ENCODE measurements around the gene BRSK1.

The BRSK1 gene

GRCh38 chr19:55247621-55248099 is 36.1 kb upstream of the BRSK1 start:
- H3K36me3 ChIP-seq: peaks cover 54% of the 10 kb centered on the region
- TF ChIP-seq CTCF (IDR thresholded peaks at IDR 0.05): no peak
- H3K4me3 ChIP-seq (ENCODE audit: low read depth in 1 of 2, low read length in 1 of 2): no peak overlapping the region
- H3K4me1 ChIP-seq (ENCODE audit: control insufficient read depth in 1 of 2, insufficient read depth in 1 of 2, low read depth in 1 of 2, low read length in 1 of 2): peaks cover 28 to 37% of the 10 kb centered on the region in 2 experiments
- no peaks in the 10 kb centered on the region for H3K9me3 ChIP-seq
- peak overlapping the region; percentile 37 for H3K27ac ChIP-seq
- no peaks in the 10 kb centered on the region for H3K27me3 ChIP-seq

GRCh38 chr19:55248166-55248675 is 35.6 kb upstream of the BRSK1 start:
- TF ChIP-seq CTCF (IDR thresholded peaks at IDR 0.05): no peak
- H3K36me3 ChIP-seq: peaks cover 50% of the 10 kb centered on the region
- no peak overlapping the region for H3K4me3 ChIP-seq (ENCODE audit: low read depth in 1 of 2, low read length in 1 of 2)
- H3K27ac ChIP-seq: peak overlapping the region; percentile 37
- H3K27me3 ChIP-seq: no peaks in the 10 kb centered on the region
- H3K4me1 ChIP-seq (ENCODE audit: control insufficient read depth in 1 of 2, insufficient read depth in 1 of 2, low read depth in 1 of 2, low read length in 1 of 2): peaks cover 33 to 42% of the 10 kb centered on the region in 2 experiments
- H3K9me3 ChIP-seq: no peaks in the 10 kb centered on the region

GRCh38 chr19:55248704-55249103 is 35.1 kb upstream of the BRSK1 start:
- peaks cover 38 to 47% of the 10 kb centered on the region in 2 experiments for H3K4me1 ChIP-seq (ENCODE audit: control insufficient read depth in 1 of 2, insufficient read depth in 1 of 2, low read depth in 1 of 2, low read length in 1 of 2)
- H3K4me3 ChIP-seq (ENCODE audit: low read depth in 1 of 2, low read length in 1 of 2): no peak overlapping the region
- H3K27ac ChIP-seq: peak overlapping the region; percentile 13
- H3K27me3 ChIP-seq: no peaks in the 10 kb centered on the region
- H3K36me3 ChIP-seq: peaks cover 45% of the 10 kb centered on the region
- no peak for TF ChIP-seq CTCF (IDR thresholded peaks at IDR 0.05)
- no peaks in the 10 kb centered on the region for H3K9me3 ChIP-seq

- H3K4me1 ChIP-seq (ENCODE audit: control insufficient read depth in 1 of 2, insufficient read depth in 1 of 2, low read depth in 1 of 2, low read length in 1 of 2): peaks cover 49 to 57% of the 10 kb centered on the region in 2 experiments
- H3K4me3 ChIP-seq (ENCODE audit: low read depth in 1 of 2, low read length in 1 of 2): no peak overlapping the region
- H3K9me3 ChIP-seq: no peaks in the 10 kb centered on the region
- peaks cover 34% of the 10 kb centered on the region for H3K36me3 ChIP-seq
- H3K27me3 ChIP-seq: no peaks in the 10 kb centered on the region
- H3K27ac ChIP-seq: no peak overlapping the region
- no peak for TF ChIP-seq CTCF (IDR thresholded peaks at IDR 0.05)
Observed at GRCh38 chr19:55249841-55250240, 34.0 kb upstream of the BRSK1 start.

- Histone ChIP-seq H3K4me3 (ENCODE audit: low read depth in 1 of 2, low read length in 1 of 2) (no peak overlapping the region), H3K27me3 (no peaks in the 10 kb centered on the region), H3K9me3 (no peaks in the 10 kb centered on the region), H3K4me1 (ENCODE audit: control insufficient read depth in 1 of 2, insufficient read depth in 1 of 2, low read depth in 1 of 2, low read length in 1 of 2) (peaks cover 55 to 63% of the 10 kb centered on the region in 2 experiments), H3K27ac (peak overlapping the region; percentile 93), H3K36me3 (peaks cover 28% of the 10 kb centered on the region)
- TF ChIP-seq CTCF (IDR thresholded peaks at IDR 0.05): no peak
Observed at GRCh38 chr19:55250262-55251036, 33.3 kb upstream of the BRSK1 start.
